Measurements from ENCODE around the gene KAZN.

Gene KAZN

DNA sequence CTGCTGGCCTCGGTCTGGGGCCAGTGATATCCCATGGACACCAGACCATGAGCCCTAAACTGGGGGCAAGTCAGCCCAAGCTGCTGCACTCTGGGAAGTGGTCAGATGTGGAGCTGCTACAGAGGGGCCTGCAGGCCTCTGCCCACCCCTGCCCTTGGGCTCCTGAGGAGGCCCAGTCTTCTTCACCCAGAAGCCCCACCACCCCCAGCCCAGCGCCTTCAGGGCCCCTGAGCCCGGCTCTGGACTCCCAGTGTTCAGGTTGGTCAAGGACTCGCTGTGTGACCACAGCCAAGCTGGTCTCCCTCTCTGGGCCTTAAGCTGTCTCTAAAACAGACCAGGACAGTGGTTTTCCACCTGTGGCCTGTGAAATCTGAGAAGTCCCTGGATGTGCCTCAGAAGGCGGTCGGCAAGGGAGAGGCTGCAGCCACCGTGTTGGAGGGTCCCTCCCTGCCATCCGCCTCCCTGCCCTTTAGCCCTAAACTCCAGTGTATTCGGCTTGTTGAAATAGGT is 475.4 kb downstream of the KAZN start:
- no peak for DNase-seq

DNA sequence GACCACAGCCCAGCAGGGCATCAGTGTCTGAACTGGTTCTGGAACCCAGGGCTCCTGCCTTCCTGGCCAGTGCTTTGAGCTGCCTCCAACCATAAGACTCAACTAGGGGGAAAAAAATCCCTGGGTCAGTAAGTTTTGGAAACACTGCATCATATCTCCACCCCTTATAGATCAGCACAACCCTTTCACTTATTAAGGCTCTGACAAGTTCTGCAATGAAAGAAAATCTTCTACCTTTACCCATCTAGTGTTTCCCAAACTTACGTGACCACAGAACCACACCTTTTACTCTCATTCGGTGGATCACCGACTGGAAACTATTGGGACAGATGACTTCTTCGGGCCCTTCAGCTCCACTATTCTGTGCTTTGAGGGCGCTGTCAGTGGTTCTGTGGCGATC is 476.7 kb downstream of the KAZN start:
- DNase-seq, result no peak

DNA sequence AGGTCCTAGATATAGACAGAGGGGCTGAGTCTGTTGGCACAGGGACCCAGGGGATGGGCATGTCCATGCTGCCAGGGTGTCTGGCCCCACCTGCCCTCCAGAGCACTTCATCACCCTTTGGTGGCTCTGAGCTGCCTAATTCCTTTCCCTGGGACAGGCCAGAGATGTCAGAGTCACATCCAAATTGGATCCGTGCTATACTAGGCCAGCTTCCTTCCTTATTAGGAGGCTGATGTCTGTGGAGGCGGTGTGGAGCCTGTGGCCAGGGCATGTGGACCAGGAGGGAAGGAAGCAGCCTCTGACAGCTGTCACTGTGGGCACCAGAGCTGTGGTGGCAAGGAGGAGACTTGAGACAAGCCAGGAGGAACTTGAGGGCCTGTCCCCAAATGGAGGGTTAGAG is 477.3 kb downstream of the KAZN start:
- no peak for DNase-seq

DNA sequence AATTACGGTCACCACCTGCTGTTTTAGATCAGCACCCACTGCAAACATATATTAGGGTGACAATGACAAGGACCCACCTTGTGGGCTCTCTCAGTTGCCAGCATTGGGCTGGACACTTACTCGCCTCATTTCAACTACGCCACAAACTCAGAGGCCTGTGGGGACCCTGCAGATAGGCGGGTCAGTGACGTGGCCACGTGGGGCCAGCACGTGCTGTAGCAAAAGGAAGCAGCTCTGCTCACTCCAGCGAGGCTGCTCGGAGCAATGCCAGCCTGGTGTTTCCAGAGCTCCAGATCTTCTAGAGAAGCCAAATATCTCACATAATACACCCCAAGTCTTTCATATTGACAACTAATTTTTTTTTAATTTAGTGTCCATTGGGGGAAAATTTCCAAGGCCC is 478.3 kb downstream of the KAZN start:
- DNase-seq, result no peak

DNA sequence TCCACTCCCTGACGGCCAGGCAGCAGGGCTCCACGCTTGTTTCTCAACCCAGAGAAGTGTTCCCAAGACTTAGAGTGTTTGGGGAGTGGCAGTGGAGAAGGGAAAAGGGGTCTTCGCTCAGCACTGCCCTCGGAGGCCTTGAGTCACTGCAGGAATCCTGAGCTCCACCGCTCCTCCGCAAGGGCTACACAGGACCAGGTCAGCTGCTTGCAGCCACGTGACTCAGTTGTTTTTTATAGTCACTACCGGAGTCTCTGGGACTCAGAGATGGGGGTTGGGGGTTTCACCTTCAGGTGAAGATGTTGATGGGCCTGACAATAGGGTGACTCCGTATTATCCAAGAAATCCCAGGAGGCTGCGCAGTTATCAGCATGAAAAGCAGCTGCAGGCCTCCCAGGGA is 478.9 kb downstream of the KAZN start:
- DNase-seq, result no peak

DNA sequence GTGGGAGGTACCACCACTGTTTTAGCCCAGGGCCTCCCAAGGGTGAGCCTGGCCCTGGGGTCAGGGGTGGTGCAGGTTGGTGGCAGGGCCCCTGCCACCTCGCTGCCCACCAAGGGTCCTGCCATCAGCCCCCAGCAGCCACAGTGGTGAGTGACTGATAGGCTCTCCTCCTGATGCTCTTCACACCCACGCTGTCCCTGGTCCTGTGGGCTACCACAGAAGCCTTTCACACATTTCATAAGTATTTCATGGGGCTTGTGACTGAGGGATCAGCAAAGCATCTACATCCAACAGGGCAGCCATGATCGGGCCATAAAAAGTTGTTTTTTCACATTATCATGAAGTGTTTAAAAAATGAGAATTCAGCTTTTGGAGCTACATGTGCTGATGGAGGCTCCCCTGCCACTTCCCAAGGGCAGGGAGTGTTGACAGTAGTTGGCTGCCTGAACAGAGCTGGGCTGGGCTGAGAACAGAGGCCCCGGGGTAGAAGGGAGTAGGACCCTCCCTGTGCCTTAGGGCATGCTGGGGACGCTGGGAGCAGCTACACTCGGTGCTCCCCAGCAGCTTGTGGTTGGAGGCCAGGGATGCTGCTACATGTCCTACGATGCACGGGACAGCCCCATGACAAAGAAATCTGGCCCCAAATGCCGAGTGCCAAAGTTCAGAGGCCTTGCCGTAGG is 482.0 kb downstream of the KAZN start:
- no peak for DNase-seq

DNA sequence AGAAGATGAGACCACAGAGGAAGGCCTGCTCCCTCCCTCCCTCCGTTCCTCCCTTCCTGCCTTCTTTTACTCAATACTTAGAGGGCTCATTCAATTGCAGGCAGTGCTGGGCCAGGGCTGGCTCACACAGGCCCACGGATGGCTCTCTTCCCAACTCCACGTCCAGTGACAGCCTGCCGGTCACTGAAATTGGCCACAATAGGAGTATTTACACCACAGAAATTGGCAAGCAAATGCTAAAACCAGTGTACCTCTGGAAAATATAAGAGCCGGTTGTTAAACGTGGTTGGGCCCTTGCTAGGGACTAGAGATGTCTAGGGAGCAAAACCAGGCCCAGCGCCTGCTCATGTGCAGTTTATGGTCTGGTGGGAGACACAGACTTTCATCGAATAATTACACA is 482.6 kb downstream of the KAZN start:
- DNase-seq, result no peak

DNA sequence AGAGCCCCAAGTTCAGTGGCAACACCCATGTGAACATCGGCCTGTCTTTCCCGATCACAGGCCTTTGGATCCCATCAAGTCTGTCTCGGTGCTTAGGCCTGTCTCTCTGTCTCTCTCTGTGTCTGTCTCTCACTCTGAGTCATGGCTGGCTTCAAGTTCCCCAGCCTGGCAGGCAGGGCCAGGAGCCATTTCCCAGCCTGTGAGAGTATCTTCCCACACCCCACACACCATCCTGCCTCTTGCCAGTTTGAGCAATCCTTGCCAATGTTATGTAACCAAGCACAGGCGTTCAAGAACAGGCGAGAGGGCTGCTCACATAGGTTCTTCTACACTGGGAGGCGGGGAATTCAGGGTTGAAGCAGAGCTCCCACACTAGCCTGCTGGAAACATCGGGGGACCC is 485.1 kb downstream of the KAZN start:
- DNase-seq, result no peak

DNA sequence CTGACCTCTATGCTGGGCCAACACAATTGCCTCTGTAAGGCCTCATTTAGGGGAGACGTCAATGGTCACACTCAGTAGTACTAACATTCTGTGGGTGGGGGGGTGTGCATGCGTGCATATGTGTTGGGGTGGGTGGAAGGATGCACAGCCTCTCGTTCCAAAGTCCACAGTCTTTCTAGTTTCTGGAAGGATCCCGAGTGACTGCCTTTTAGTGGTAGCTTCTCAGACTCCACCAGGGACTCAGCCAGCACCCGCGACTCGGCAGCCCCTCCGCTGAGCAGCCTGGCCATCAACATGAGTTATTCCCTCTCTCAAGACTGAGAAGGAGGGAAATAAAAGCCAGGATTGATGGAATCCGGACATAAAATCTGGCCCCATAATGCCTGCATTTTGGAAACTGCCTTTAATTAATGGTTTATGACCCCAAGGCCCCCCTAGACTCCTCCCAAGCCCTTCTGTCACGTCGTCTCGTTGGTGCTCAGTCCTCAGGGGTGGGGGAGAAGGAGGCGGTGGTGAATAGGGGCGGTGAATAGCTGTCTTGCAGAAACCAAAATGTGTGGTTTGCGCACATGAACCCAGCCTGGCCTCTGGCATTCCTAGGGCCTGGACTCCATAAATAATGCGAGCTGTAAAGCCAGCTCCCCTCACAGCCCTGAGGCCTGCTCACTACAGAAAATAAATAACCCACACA is 489.9 kb downstream of the KAZN start:
- no peak for DNase-seq

DNA sequence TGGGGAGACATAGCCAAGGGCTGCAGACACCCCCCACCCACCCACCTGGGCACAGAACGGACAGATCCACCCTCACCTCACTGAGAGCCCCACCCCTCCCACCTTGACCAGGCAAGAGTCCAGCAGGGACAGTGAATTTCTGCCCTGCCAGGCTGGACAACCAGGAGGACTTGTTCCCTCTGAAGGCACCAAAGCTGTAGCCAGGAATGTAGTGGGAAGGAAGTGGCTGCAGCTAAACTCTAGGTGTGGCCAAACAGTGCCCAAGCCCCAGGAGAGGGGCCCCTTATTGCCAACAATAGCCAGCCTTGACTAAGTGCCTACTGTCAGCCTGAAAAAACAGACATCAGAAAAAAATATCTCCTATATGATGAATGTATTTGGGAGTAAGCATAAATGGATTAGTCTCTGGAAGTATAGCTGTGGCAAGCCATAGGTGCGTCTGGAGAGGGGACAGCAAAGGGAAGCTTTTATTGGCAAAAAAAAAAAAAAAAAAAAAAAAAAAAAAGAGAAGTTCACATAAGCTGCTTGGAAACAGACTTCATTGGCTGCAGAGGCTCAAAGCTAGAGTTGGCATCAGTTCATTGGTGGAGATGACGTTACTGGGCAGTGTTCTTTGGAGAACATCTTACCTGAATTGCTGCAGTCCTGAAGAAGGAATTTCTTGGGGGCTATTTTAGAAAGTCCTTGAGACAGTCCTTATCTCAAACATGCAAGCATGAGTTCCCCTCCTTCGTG is 490.9 kb downstream of the KAZN start:
- DNase-seq, result no peak

DNA sequence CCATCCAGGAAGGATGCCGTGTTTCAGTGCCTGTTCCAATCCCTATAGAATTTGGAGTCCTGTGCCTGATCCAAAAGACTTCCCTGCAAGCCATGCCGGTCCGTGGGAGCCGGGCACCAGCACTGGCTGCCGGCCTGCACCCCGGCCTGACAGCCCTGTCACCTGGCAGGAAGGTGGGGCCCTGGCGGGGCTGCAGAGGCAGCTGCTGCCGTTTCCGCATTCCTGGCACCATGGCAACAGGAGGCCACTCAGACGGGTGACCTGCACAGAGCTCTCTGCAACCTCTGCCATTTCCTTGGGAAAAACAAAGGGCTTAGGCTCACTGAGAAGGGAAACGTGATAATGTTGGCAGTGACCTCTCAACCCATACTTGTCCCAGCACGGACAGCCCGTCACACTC is 491.9 kb downstream of the KAZN start:
- no peak for DNase-seq

DNA sequence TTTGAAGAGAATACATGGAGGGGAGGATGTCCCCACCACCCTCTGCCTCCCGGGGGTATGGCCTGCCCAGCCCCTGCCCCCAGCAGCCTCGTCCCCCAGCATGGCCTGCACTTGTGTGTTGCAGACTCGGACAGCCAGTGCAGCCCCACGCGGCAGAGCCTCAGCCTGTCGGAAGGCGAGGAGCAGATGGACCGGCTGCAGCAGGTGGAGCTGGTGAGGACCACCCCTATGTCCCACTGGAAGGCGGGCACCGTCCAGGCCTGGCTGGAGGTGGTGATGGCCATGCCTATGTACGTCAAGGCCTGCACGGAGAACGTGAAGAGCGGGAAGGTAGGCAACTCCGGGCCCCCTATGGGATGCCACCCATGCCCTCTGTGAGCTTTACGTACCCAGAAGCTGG is 495.6 kb downstream of the KAZN start:
- DNase-seq, result no peak

DNA sequence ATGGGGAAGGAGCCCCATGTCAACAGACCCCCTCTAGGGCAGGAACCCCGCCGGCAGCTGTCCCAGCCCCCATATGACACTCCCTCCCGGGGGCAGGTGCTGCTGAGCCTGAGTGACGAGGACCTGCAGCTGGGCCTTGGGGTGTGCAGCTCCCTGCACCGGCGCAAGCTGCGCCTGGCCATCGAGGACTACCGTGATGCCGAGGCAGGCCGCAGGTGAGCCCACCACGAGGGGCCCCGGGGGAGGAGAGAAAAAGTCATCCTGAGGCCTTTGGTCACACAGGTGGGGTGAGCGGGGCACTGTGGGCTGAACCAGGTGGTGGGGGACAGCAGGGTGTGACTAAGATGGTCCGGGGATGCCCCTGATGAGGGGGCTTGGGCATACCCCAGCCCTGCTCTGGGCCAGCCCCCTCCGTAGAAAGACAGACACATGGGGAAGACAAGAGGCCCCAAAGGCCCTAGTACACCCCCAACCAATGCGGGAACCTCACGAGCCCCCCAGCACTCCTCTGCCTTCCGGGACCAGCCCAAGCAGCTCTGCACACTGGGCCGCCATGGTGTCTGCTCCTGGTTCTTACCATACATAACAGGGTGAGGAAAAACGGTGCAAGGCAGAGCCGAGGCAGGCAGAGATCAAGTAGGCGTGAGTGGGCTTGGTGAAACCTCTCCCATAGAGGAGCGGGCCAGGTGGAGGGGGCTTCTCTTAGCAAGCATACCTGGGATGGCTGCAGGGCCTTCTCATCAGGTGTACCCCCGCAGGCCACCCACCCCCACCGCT is 496.4 kb downstream of the KAZN start:
- DNase-seq, result no peak

DNA sequence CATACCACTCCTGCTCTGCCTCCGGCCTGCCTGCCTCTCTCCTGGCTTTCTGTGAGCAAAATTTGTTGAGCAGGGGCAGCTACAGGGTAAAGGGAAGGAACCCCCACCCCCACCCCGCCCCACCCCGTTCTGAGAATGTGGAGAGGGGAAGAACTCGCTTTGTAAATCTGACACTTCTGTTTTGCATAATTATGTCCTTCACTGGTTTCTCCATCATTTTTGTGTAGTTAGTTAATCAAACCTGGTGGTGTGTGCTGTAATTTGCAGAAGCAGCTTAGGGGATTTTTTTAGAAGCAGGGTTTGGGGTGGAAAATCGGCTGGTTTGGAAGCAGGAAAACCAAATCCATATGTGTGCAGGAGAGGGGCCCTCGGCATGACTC is 497.0 kb downstream of the KAZN start:
- DNase-seq, result no peak

DNA sequence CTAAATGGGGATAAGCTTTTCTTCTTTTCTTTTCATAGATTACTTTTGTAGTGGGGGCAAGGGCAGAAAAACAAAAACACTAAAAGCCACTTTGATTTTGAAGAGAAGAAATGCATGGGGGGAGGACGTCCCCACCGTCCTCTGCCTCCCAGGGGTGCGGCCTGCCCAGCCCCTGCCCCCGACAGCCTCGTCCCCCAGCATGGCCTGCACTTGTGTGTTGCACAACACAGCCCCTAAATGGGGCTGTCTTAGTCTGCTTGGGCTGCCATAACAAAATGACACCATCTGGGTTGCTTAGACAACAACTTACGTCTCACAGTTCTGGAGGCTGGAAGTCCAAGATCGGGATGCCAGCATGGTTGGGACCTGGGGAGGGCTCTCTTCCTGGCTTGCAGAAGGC is 497.8 kb downstream of the KAZN start:
- DNase-seq, result no peak

DNA sequence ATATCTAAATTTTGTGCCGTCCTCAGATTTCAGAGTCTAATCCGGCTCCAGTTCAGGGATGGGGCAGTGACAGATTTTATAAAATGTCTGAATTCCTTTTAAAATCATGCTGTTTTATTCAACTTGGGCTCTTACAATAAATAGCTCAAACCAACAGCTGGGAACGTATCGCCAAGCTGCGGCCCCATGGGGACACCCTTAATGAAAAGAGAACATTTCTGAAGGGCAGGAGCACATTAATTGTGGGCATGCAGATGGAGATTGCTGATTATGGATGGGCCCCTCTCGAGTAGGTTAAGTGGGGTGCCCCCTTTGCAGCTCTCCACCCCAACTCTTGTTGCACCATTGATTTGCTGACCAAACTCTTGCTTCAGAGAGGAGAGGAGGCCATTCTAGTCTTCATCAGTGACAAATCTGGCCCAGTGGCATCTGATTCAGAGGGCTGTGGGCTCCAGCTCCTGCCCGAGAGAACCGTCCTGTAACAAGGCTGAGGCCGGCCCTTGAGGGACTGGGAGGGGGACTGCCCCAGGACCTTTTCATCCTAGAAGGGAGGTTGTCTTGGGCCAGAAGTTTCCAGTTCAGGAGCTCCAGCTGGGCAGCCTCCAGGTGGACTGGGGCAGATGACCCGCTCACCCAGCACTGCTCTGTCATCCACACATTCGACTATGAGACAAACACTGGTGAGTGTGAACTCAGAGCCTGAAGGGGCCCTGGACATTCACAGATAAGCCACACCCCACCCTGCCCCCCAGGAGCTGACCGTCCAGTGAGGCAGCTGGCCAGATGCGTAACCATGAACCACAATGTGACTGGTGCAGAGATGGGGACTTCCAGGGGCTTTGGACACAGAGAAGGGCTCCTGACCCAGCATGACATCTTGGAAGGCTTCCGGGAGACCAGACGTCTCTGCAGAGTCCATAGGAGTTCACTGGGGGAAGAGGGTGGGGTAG is 500.0 kb downstream of the KAZN start:
- DNase-seq, result no peak

DNA sequence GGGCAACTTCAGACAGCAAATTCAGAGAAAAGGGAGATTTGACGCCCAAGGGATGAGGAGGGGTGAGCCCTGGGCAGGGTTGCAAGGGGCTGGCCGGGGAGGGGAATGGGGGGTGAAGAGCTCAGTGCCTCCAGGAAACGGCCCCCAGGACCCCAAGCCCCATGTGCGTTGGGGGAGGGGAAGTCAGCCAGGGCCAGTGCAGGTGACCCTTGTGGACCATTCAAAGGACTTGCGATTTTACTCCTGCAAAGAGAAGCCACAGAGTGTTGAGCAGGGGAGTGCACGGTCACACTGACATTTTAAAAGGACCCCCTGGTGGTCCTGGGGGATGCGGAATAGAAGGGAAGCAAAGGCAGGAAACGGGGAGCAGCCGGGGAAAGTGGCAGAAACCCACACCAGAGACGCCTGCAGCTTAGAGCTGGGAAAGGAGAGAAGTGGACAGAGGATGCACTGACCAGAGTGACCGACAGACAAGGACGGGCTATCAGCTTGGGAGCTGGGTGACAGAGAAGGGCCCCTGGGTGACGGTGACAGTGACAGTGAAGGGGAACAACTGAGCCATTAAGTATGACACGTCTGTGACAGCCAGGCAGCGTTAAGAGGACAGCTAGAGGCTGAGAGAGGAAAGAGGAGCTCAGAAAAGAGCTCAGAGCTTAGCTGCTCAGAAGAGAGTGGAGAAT is 501.1 kb downstream of the KAZN start:
- DNase-seq, result no peak

DNA sequence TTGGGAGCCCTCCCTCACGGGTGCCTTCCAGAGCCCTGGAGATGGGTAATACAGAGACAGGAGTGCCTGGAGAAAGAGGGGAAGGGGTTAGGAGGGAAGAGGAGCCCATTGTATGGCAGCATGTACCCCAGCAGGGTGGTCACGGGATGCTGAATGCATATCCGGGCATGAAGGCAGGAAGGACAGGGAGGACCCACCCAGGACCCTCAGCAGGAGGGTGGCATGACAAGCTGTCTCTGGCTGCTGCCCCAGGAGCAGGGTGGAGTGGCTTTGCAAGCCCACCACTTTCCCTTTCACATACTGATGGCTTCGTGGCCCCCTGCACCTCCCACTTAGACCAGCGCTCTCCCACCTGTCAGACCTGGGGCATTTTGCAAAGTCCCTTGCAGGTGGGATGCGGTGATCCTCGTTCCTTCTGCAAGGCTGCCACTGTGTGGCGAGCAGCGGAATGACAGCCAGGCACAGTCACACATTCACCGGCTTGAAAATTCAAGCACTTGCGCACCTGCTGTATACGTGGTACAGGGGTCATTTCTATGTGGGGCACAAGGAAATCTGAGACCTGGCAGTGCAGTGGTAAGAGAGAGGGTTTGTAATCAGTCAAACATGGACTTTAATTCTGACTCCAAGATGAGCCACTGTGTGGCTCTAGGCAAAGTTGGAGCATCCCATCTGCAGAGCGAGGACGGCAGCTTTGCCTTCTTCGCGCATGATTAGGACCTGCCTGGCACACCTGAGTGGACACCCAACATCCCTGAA is 501.8 kb downstream of the KAZN start:
- DNase-seq, result no peak

DNA sequence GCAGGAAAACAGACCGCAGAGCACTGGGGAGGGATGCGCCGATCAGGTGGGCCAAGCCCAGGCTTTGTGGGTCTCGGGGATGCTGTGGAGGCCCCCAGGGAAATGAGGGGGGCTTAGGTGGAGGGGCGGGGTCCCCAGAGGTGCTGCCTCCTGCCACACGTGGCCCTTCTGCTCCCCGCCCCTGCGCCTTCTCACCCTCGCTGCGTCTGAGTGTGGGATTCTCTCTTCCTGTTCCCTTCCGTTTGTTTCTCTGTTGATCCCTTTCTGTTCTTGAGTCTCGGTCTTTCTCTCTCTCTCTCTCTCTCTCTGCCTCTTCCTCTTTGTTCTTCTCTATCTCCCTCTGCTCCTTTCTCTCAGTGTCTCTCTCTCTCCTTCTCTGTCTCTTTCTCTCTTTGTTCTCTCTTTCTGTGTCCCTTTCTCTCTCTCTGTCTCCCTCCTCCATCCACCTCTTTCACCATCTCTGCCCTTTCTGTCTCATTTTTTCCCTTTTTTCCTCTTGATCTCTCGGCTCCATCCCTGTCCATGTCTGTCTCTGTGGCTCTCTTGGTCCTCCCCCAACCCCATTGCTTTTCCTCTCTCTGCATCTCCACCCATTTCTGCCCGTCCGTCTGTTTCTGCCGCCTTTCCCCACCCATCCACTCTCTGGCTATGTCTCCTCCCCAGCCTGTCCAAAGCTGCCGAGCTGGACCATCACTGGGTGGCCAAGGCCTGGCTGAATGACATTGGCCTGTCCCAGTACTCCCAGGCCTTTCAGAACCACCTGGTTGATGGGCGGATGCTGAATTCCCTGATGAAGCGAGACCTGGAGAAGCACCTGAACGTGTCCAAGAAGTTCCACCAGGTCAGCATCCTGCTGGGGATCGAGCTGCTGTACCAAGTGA is 502.6 kb downstream of the KAZN start:
- no peak for DNase-seq

DNA sequence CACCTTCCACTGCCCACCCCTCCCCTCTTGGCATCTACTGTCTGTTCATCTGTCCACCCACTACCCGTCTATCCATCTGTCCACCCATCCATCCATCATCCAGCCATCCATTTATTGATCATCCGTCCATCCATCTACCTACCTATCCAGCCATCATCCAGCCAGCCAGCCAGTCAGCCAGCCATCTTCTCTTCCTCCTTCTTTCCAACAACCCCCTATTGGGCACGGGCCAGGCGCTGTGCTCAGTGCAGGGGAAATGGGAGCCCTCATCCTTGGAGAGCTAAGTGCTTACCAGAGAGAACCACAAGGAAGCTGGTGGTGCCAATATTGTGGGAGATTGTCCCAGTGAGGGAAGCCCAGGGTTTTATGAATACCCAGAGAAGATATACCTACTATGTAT is 503.3 kb downstream of the KAZN start:
- no peak for DNase-seq

Data from effector CD4-positive, alpha-beta T cell (primary cell).